Heart left ventricle (tissue), 13 donors: Measurements from ENCODE around the gene PPFIA3.

Source experiments
- POLR2A ChIP-seq, 2 donors: fragments of 450-650 bp; IDR thresholded peaks; one replicate each; pipeline ENCODE4 v1.6.1; 2017; ENCODE audit warnings: antibody characterized with exemption in 2 of 2, mild to moderate bottlenecking in 2 of 2, moderate library complexity in 2 of 2
- TF ChIP-seq, protein P1 (sequence below), 12 donors: fragments of 200-600 bp; sonication (generic) in 4 of 12; IDR thresholded peaks; one replicate each; pipeline versions ENCODE4 v1.5.0 to v1.8.0; 2018 to 2022; ENCODE audit warnings: antibody characterized with exemption in 12 of 12, mild to moderate bottlenecking in 5 of 12
- donor health status: ischemic (EF 13 %, LVEDD 7.1; RV severe dilation, severe dysfunction).
- donor health status: DM: no; HTN: yes; CAD: no.
- donor health status: DM: no; HTN: no; CAD: no.
- donor health status: ischemic (EF 25% LVEDD 6.9; RV normal size, moderate dysfunction).
- donor health status: ischemic (EF 25% LVEDD 5.7; RV mildly dilated, moderate dysfunction).
- donor health status: ischemic (EF 35%, LVEDD 5.7; RV mildly dilated, moderate dysfunction).
- donor health status: nonischemic (EF 11% LVEDD 7.7; RV severe dilation, severe dysfunction).
- donor health status: DM: yes; HTN: yes; CAD: no.
- donor health status: PGD.
- donor health status: ischemic (EF 29% LVEDD 5.4; RV normal size, mild dysfunction).
- donor health status: nonischemic (EF 23%, LVEDD 6.1; RV moderate dilation, normal function).

DNA sequence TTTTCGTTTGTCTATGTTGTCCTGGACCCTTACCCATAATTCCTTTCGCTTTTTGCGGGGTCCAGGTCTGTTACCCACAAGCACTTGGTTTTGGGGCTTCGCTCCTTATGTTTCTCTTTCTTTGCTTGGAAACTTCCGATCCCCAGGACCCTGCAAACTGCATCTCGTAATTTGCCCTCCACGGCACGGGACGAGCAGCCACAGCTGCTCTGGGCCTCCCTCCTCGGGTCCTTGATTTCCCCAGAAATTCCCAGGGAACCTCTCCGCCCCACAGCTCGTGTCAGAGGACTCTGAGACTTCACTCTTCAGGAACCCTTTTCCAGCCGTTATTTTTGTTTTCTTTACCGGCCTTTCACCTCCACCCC is 33.5 kb upstream of the PPFIA3 start:
- TF ChIP-seq, protein P1, sequence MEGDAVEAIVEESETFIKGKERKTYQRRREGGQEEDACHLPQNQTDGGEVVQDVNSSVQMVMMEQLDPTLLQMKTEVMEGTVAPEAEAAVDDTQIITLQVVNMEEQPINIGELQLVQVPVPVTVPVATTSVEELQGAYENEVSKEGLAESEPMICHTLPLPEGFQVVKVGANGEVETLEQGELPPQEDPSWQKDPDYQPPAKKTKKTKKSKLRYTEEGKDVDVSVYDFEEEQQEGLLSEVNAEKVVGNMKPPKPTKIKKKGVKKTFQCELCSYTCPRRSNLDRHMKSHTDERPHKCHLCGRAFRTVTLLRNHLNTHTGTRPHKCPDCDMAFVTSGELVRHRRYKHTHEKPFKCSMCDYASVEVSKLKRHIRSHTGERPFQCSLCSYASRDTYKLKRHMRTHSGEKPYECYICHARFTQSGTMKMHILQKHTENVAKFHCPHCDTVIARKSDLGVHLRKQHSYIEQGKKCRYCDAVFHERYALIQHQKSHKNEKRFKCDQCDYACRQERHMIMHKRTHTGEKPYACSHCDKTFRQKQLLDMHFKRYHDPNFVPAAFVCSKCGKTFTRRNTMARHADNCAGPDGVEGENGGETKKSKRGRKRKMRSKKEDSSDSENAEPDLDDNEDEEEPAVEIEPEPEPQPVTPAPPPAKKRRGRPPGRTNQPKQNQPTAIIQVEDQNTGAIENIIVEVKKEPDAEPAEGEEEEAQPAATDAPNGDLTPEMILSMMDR (IDR thresholded peaks at IDR 0.05) = no peak
- TF ChIP-seq POLR2A (IDR thresholded peaks at IDR 0.05) = no peak
